Islet precursor cell (in vitro differentiated cells): Measurements from ENCODE around the gene CLEC11A.
A peak's percentile ranks its signal among the peaks of the same experiment; 100 is the strongest.
"Not testable (repeated sequence)": the region's sequence is repeated elsewhere in the genome, so short reads cannot be mapped to it uniquely, and the experiment has no call there.

Experiments used
- DNase-seq: peaks from one replicate; pipeline ENCODE4 v3.0.0-alpha.2; 2018

The CLEC11A gene

GRCh38 chr19:50761501-50761900 lies 38.3 kb downstream of the CLEC11A start:
- not testable (repeated sequence) for DNase-seq

DNA sequence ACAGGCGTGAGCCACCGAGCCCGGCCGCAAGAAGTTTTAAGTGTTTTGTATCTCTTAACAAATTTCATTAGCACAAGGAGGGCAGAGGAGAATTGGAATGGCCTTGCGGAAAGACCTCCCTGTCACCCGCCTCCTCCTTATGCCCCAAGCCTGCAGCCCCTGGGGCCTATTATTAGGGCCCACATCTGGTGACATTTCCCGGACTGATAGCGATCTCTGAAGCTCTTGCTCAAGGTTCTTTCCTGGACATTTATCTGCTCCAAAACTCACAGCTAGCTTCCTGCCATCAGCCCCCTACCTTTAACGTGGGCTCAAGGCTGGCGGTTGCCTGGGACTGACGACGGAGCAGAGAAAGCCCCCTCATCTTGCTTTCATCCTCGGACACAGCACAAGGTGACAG lies 40.4 kb downstream of the CLEC11A start:
- DNase-seq: not testable (repeated sequence)

DNA sequence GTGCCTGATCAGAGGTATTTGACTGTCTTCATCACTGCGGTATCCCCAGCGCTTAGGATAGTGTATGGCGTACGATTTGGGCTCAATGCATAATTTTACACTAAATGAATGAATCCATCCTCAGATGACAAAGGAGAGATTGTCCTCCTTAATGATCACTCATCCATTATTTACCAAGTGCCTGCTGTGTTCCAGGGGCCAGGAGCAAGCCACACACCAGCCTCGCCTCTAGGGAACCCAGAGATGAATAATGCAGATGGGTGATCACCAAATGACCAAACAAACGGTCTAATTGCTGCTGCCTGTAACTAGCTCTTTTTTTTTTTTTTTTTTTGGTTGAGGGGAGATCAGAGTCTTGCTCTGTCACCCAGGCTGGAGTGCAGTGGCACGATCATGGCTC lies 41.2 kb downstream of the CLEC11A start:
- DNase-seq: no peak

DNA sequence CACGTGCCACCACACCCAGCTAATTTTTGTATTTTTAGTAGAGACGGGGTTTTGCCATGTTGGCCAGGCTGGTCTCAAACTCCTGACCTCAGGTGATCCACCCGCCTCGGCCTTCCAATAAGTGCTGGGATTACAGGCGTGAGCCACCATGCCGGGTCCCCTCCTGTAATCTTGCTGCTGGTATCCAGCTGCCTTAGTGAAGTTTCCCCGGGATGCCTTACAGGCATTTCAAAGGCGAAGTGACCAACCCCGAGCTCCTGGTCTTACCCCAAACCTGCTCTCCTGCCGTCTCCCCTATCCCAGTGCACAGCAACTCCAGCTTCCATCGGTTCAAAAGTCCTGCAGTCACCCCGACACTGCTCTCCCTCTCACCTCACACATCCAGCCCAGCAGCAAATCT lies 43.6 kb downstream of the CLEC11A start:
- DNase-seq: not testable (repeated sequence)

DNA sequence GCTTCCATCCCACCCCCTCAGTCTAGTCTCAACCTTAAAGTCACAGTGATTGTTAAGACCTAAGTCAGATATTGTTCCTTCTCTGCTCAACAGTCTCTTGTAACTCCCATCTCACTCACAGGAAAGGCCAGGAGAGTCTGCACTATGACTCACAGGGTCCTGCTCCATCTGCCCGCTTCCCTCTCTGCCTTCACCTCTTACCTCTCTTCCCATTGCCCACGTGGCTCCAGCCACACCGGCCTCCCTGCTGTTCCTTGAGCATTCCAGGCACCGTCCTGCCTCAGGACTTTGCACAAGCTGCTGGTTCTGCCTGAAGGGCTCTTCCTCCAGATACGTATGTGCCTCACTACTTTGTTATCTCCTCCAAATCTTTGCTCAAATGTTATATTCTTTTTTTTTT lies 44.1 kb downstream of the CLEC11A start:
- DNase-seq: peak; percentile 95

DNA sequence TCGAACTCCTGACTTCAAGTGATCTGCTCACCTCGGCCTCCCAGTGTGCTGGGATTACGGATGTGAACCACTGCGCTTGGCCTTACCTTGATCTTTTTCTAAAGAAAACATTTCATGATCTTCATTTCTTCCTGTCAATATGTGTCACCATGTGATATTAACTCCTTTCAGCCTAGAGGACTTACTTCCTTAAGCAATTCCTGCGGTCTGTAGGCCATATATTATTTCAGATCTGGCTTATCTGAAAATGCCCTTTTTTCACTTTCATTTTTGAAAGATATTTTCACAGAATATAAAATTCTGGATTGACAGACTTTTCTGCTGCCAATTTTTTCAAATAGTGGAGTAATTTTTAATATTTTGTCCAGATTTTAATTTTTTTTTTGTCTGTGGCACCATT lies 45.1 kb downstream of the CLEC11A start:
- DNase-seq: no peak

DNA sequence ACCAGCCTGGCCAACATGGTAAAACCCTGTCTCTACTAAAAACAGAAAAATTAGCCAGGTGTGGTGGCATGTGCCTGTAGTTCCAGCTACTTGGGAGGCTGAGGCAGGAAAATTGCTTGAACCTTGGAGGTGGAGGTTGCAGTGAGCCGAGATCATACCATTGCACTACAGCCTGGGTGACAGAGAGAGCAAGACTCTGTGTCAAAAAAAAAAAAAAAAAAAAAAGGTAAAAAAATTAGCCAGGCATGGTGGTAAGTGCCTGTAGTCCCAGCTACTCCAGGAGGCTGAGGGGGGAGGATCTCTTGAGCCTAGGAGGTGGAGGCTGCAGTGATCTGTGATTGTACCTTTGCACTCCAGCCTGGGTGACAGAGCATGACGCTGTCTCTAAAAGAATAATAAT lies 47.0 kb downstream of the CLEC11A start, which contains the start of gene GPR32:
Gene GPR32 (plus strand): TSS at position 301 of the 400 bp plus-strand sequence. CDS start 137 bp downstream, outside the sequence.
- not testable (repeated sequence) for DNase-seq

DNA sequence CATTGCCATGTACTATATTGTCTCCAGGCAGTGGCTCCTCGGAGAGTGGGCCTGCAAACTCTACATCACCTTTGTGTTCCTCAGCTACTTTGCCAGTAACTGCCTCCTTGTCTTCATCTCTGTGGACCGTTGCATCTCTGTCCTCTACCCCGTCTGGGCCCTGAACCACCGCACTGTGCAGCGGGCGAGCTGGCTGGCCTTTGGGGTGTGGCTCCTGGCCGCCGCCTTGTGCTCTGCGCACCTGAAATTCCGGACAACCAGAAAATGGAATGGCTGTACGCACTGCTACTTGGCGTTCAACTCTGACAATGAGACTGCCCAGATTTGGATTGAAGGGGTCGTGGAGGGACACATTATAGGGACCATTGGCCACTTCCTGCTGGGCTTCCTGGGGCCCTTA lies 47.7 kb downstream of the CLEC11A start:
- DNase-seq: no peak

DNA sequence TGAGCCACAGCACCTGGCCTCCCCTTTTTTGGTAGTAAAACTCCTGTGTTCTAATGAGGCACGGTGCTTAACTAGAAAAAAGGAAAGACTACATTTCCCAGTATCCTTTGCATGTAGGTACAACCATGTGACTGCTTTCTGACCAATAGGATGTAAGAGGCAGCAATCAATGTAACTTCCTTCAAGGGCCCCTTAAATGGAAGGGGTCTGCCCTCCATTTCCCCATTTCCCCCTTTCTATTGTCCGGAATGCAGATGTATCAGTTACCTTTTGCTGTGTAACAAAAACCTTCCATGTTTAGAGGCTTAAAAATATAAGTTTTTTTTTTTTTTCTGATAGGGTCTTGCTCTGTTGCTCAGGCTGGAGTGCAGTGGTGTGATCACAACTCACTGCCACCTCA lies 49.3 kb downstream of the CLEC11A start:
- DNase-seq: no peak

DNA sequence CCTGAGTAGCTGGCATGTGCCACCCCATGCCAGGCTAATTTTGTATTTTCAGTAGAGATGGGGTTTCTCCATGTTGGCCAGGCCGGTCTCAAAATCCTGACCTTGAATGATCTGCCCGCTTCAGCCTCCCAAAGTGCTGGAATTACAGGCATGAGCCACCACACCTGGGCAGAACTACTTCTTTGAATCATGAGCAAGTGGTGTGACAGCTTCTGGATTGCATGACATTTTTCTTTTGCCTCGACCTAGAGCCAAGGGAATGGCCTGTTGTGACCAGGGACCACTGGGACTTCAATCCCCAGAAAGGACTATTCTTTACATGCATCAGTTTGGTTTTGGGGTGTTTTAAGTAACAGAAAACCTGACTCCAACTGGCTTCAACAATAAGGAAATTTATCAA lies 49.7 kb downstream of the CLEC11A start:
- not testable (repeated sequence) for DNase-seq

GRCh38 chr19:50773454-50773853 lies 50.3 kb downstream of the CLEC11A start:
- not testable (repeated sequence) for DNase-seq
